ENCODE results near the gene NUPR1. TPM values are rescaled to one million over a fixed set of nuclear protein-coding genes. Genes with fewer than 3 reads are reported as not detected.
"Not testable (repeated sequence)": the region's sequence is repeated elsewhere in the genome, so short reads cannot be mapped to it uniquely, and the experiment has no call there.

NUPR1 gene
- total RNA-seq, 2 donors from 2014 or later, result not detected

DNA sequence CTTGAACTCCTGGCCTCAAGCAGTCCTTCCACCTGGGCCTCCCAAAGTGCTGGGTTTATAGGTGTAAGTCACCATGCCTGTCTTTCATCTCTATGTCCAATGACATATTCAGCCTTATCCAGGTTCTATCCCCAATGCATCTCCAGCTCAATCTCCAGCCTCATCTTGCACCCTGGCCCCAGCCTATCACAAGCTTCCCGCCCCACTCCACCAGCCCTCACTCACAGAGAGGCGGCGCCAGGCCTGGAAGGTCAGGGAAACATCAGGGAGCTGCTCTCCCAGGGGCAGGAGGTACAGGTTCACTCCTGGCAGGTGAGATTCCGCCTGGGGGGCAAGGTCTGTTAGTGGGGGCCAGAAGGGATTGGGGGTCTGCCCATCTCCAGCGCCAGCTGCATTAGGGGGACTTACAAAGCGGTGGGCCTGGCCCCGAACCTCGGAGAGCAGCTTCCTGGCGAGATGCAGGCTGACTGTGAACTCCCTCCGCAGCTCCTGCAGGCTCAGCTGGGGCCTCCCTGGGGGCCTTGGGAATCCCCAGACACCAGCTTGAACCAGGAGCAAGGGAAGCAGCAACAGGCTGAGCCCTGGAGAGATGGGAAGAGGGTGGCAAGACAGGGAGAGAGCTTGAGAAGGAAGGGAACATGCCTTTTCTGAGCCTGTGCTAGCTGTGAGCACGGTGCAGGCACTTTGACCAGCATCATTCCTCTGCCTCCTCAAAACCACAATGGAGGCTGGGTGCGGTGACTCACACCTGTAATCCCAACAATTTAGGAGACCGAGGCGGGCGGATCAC lies 35.1 kb downstream of the NUPR1 start:
- Mint-ChIP-seq H3K9me3 (no peaks in the 10 kb centered on the region), H3K27me3 (no peaks in the 10 kb centered on the region), H3K4me3 (no peak overlapping the region), H3K27ac (no peak overlapping the region), H3K36me3 (no peaks in the 10 kb centered on the region), H3K4me1 (ENCODE audit: low read depth in 2 of 2) (peaks cover 25 to 36% of the 10 kb centered on the region in 2 donors)
- no peak for ATAC-seq
- DNase-seq (ENCODE audit: low spot score), result no peak

GRCh38 chr16:28502290-28502689 lies 36.5 kb downstream of the NUPR1 start:
- Mint-ChIP-seq H3K27ac (no peak overlapping the region), H3K9me3 (no peaks in the 10 kb centered on the region), H3K36me3 (no peaks in the 10 kb centered on the region), H3K4me1 (ENCODE audit: low read depth in 2 of 2) (peaks cover 17 to 32% of the 10 kb centered on the region in 2 donors), H3K27me3 (no peaks in the 10 kb centered on the region), H3K4me3 (no peak overlapping the region)
- DNase-seq (ENCODE audit: low spot score) (no peak), ATAC-seq (no peak)

DNA sequence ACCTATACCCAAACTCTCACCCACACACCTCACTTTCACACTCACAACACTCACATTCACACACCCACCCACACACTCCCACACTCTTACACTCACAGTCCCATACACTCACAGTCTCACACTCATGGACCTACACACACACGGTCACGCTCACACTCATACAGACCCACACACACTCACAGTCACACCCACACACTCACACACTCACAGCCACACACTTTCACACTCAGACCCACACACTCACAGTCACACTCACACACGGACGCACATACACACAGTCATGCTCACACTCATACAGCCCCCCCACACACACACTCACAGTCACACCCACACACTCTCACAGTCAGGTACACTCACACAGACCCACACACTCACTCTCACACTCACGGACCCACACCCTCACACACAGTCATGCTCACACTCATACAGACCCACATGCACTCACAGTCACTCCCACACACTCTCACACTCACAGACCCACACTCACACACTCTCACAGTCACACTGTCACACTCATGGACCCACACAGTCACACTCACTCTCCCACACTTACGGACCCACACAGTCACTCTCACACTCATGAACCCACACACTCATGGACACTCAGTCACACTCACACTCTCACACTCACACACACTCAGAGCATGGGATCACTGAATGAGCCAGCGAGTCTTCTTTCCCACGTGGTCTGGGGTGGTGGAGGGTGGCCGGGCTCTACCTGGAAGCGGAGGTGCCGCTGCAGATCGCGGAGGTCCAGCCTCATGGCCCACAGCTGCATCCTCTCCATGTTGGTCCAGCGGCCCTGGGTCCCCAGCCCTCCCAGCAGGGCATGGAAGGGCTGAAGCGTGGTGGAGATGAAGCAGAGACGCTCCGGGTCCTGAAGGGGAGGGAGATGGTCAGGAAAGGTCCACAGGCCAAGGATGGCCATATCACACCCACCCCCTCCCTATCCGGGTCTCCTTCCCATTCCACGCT lies 37.2 kb downstream of the NUPR1 start:
- Mint-ChIP-seq H3K27me3 (no peaks in the 10 kb centered on the region), H3K4me3 (no peak overlapping the region), H3K9me3 (no peaks in the 10 kb centered on the region), H3K27ac (no peak overlapping the region), H3K4me1 (ENCODE audit: low read depth in 2 of 2) (peaks cover 17 to 32% of the 10 kb centered on the region in 2 donors), H3K36me3 (no peaks in the 10 kb centered on the region)
- ATAC-seq (peak; percentile 8 to 43), DNase-seq (ENCODE audit: low spot score) (no peak)

- not testable (repeated sequence) for DNase-seq (ENCODE audit: low spot score); ATAC-seq; H3K4me3 Mint-ChIP-seq; H3K36me3 Mint-ChIP-seq; H3K9me3 Mint-ChIP-seq; H3K27me3 Mint-ChIP-seq
- Mint-ChIP-seq H3K4me1 (ENCODE audit: low read depth in 2 of 2) (peaks cover 20 to 33% of the 10 kb centered on the region in 2 donors), H3K27ac (peak overlapping the region in 1 of 2 donors; percentile 41)
Measured at GRCh38 chr16:28500476-28501180, 38.1 kb downstream of the NUPR1 start.

DNA sequence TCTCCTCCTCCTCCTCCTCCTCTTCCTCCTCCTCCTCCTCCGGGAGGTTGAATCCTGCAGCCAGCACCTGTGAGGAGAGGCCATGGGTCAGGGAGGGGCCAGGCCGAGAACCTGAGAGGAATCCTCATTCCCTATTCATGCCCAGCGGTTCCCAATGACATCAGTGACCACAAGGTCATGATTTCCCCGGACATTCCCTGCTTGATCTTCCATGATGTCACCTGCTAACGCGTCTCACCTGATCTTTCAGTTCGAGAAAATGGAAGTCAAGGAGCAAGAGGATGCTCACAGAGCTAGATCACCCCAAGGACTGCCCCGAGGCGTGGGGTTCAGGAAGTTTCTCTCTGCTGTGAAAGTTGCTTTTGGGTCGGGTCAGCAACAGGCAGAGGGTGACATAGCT lies 38.9 kb downstream of the NUPR1 start:
- Mint-ChIP-seq H3K27ac (peak overlapping the region in 1 of 2 donors; percentile 41), H3K27me3 (no peaks in the 10 kb centered on the region)

GRCh38 chr16:28498666-28499381 lies 40.0 kb downstream of the NUPR1 start:
- no peak overlapping the region for H3K4me3 Mint-ChIP-seq

More for the DNA sequence above, 38.9 kb downstream of the NUPR1 start:
- H3K9me3 Mint-ChIP-seq, result no peaks in the 10 kb centered on the region
- DNase-seq (ENCODE audit: low spot score) (no peak), ATAC-seq (no peak)
- H3K4me3 Mint-ChIP-seq, result no peak overlapping the region
- no peaks in the 10 kb centered on the region for H3K36me3 Mint-ChIP-seq
- H3K4me1 Mint-ChIP-seq (ENCODE audit: low read depth in 2 of 2), result peaks cover 28 to 39% of the 10 kb centered on the region in 2 donors

GRCh38 chr16:28497861-28498599 lies 40.7 kb downstream of the NUPR1 start:
- Mint-ChIP-seq H3K9me3 (no peaks in the 10 kb centered on the region), H3K4me3 (peak overlapping the region; percentile 93), H3K4me1 (ENCODE audit: low read depth in 2 of 2) (peaks cover 46 to 57% of the 10 kb centered on the region in 2 donors), H3K36me3 (no peaks in the 10 kb centered on the region), H3K27ac (peak overlapping the region; percentile 98 to 99), H3K27me3 (no peaks in the 10 kb centered on the region)
- DNase-seq (ENCODE audit: low spot score), result no peak
- no peak for ATAC-seq

More at GRCh38 chr16:28498666-28499381, 40.0 kb downstream of the NUPR1 start:
- Mint-ChIP-seq H3K36me3 (no peaks in the 10 kb centered on the region), H3K9me3 (no peaks in the 10 kb centered on the region), H3K4me1 (ENCODE audit: low read depth in 2 of 2) (peaks cover 38 to 49% of the 10 kb centered on the region in 2 donors), H3K27me3 (no peaks in the 10 kb centered on the region), H3K27ac (peak overlapping the region in 1 of 2 donors; percentile 21)
- ATAC-seq (no peak), DNase-seq (ENCODE audit: low spot score) (no peak)

DNA sequence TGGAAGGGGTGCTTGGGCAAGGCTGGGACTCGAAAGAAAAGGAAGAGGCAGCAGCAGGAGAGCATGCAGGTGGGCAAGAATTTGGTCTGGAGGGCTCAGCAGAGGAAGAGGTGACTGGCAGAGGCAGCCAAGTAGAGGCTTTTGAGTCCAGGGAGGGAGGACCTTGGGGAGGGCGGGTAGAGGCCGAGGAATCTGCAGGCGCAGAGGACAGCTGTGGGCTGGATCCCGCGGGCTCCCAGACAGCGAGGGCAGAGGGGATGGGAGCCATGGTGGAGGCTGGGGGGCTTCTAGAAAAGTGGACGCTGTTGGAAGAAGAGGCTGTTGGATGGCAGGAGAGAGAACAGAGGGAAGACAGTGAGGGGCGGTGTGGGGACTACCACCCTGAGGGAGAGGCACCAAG lies 41.4 kb downstream of the NUPR1 start:
- Mint-ChIP-seq H3K4me1 (ENCODE audit: low read depth in 2 of 2) (peaks cover 48 to 59% of the 10 kb centered on the region in 2 donors), H3K27ac (peak overlapping the region; percentile 98 to 99), H3K27me3 (no peaks in the 10 kb centered on the region), H3K36me3 (no peaks in the 10 kb centered on the region), H3K4me3 (peak overlapping the region; percentile 93), H3K9me3 (no peaks in the 10 kb centered on the region)
- DNase-seq (ENCODE audit: low spot score) (no peak), ATAC-seq (no peak)

GRCh38 chr16:28496844-28497243 lies 41.9 kb downstream of the NUPR1 start:
- ATAC-seq, result no peak
- Mint-ChIP-seq H3K9me3 (no peaks in the 10 kb centered on the region), H3K36me3 (no peaks in the 10 kb centered on the region), H3K4me3 (peak overlapping the region; percentile 93), H3K27ac (peak overlapping the region; percentile 98 to 99), H3K4me1 (ENCODE audit: low read depth in 2 of 2) (peaks cover 53 to 63% of the 10 kb centered on the region in 2 donors), H3K27me3 (no peaks in the 10 kb centered on the region)
- DNase-seq (ENCODE audit: low spot score), result no peak

- H3K27me3 Mint-ChIP-seq, result no peaks in the 10 kb centered on the region
- peak overlapping the region; percentile 93 for H3K4me3 Mint-ChIP-seq
- no peak for DNase-seq (ENCODE audit: low spot score)
- no peak for ATAC-seq
- H3K4me1 Mint-ChIP-seq (ENCODE audit: low read depth in 2 of 2), result peaks cover 54 to 69% of the 10 kb centered on the region in 2 donors
- no peaks in the 10 kb centered on the region for H3K9me3 Mint-ChIP-seq
- peak overlapping the region; percentile 98 to 99 for H3K27ac Mint-ChIP-seq
- H3K36me3 Mint-ChIP-seq, result no peaks in the 10 kb centered on the region
Measured at GRCh38 chr16:28495795-28496749, 42.7 kb downstream of the NUPR1 start.

- Mint-ChIP-seq H3K9me3 (no peaks in the 10 kb centered on the region), H3K4me3 (peak overlapping the region; percentile 93), H3K27ac (peak overlapping the region; percentile 98 to 99), H3K27me3 (no peaks in the 10 kb centered on the region), H3K4me1 (ENCODE audit: low read depth in 2 of 2) (peaks cover 54 to 69% of the 10 kb centered on the region in 2 donors), H3K36me3 (no peaks in the 10 kb centered on the region)
- DNase-seq (ENCODE audit: low spot score) (no peak), ATAC-seq (no peak)
Measured at GRCh38 chr16:28495098-28495793, 43.5 kb downstream of the NUPR1 start.

Measured in natural killer cell treated with Interleukin-12 subunit alpha and Interleukin-12 subunit beta and Interleukin-15 and Interleukin-18, amount 100 ng/mL, for 72 hours (primary cell).